Measurements from ENCODE around the gene ISM1.

Gene ISM1

DNA sequence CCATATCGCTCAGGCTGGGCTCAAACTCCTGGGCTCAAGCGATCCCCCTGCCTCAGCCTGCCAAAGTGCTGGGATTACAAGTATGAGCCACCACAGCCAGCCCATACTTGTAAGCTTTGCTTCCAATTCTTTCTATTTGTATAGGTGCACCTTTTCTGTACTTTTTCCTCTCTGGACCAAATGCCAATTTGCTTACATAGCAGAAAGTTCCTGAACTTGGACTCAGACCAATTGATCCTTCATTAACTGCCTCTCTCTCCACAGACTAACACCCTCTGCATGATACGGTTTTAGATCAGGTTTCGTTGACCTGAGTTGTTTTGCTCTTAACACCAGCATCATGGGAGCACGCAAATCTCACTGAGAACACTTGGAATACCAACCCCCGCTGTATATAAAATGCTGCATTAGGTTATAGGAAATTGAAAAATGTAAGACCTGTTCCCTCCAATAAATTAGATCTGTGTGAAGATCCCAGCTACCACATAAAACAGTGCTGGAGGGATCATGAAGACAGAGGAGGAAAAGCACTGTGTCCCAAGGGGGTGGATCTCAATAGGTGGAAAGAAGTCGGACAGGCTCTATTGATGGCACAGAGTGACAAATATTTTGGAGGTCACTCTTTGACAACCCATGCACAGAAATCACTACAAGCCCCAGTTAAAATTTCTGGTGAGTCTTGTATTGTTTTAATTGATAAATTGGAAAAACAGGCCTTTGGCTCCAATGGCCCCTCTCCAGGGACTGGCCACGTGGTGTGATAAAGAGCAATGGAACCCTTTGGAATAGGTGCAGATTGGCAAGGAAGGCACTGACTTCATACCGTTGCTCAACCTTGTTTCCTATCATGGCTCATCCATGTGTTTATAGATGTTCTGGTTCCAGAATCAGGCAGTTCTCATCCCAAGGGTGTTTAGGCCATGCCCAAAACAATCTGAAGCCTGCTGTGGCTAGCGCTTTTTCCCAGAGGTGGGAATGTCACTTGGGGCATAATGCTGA, 51.2 kb downstream of the ISM1 start:
- DNase-seq (no peak), ATAC-seq (replicated peaks) (no peak)
- H3K27me3 Mint-ChIP-seq, result no peaks in the 10 kb centered on the region
- H3K4me1 Mint-ChIP-seq, result no peaks in the 10 kb centered on the region
- no peaks in the 10 kb centered on the region for H3K36me3 Mint-ChIP-seq
- H3K9me3 Mint-ChIP-seq, result no peaks in the 10 kb centered on the region
- H3K27ac Mint-ChIP-seq, result no peak overlapping the region
- H3K4me3 Mint-ChIP-seq, result no peak overlapping the region

GRCh38 chr20:13274275-13274861, 53.3 kb downstream of the ISM1 start:
- DNase-seq (no peak), ATAC-seq (replicated peaks) (no peak)
- Mint-ChIP-seq H3K9me3 (no peaks in the 10 kb centered on the region), H3K27ac (no peak overlapping the region), H3K4me3 (no peak overlapping the region), H3K4me1 (no peaks in the 10 kb centered on the region), H3K36me3 (no peaks in the 10 kb centered on the region), H3K27me3 (no peaks in the 10 kb centered on the region)

DNA sequence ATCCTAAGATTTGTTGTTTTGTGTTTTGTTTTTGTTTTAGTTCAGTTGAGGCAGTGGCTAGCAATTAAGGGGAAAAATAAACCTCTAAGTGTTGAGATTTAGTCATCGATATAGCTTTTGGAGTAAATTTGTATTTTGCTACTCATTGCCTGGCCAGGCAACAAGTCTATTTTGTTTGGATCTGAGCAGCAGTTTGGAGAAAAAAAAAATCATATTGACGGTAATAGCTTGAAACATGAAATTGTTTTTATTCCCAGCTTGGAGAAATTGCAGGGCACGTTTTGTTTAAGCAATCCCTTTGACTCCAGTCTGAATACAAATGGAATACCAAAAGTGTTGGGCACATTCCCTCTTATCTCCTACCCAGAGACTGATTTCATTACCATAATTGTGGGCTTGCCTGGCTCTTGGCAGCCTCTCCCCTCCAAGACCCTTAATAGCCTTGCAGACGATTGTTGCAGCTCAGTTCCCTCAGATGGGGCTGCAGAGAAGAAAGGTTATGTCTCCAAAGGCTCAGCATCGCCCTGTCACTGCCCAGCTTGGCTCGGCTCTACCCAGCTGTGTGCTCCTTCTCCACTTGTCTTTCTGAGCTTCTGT, 56.0 kb downstream of the ISM1 start:
- Mint-ChIP-seq H3K4me3 (no peak overlapping the region), H3K36me3 (no peaks in the 10 kb centered on the region), H3K27me3 (no peaks in the 10 kb centered on the region), H3K4me1 (no peaks in the 10 kb centered on the region), H3K9me3 (no peaks in the 10 kb centered on the region), H3K27ac (no peak overlapping the region)
- ATAC-seq (replicated peaks), result no peak
- no peak for DNase-seq

- Mint-ChIP-seq H3K4me1 (no peaks in the 10 kb centered on the region), H3K27me3 (no peaks in the 10 kb centered on the region), H3K27ac (no peak overlapping the region), H3K36me3 (no peaks in the 10 kb centered on the region), H3K9me3 (no peaks in the 10 kb centered on the region), H3K4me3 (no peak overlapping the region)
- DNase-seq (no peak), ATAC-seq (replicated peaks) (no peak)
Measured at GRCh38 chr20:13277663-13278295, 56.7 kb downstream of the ISM1 start.

GRCh38 chr20:13278812-13279570, 57.9 kb downstream of the ISM1 start:
- Mint-ChIP-seq H3K27ac (no peak overlapping the region), H3K36me3 (no peaks in the 10 kb centered on the region), H3K9me3 (no peaks in the 10 kb centered on the region), H3K4me1 (no peaks in the 10 kb centered on the region), H3K27me3 (no peaks in the 10 kb centered on the region), H3K4me3 (no peak overlapping the region)
- no peak for ATAC-seq (replicated peaks)
- no peak for DNase-seq

DNA sequence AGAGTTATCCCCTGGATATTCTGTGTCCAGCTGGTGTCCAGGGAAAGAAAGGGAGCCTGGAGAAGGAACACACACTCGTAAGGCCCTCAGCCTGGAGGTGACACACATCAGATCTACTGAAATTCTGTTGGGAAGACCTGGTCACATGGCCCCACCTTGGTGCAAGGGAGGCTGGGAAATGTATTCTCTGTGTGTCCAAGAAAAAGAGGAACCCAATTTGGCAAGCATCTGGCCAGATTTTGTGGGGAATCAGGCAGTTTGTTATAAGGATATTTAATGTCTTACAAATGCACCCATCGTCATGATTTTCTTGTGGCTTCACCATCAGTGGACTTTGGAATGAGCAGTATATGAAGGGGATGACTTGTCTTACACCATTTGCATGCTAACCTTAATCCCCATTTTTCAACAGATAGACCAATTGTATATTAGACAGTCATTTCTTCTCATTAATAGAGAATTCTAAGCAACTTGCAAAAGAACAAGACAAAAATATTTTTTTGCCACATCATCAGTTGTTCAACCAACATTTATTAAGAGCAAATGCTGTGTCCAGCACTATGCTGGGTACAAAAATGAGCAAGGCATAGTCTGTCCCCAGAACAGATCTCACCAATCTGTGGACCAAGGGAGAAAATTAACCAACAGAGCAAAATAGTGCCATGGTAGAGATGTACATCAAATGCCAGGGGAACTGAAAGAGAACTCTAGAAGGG, 59.7 kb downstream of the ISM1 start:
- DNase-seq (no peak), ATAC-seq (replicated peaks) (no peak)
- Mint-ChIP-seq H3K36me3 (no peaks in the 10 kb centered on the region), H3K4me1 (no peaks in the 10 kb centered on the region), H3K4me3 (no peak overlapping the region), H3K27me3 (no peaks in the 10 kb centered on the region), H3K9me3 (no peaks in the 10 kb centered on the region), H3K27ac (no peak overlapping the region)

- no peaks in the 10 kb centered on the region for H3K36me3 Mint-ChIP-seq
- no peaks in the 10 kb centered on the region for H3K27me3 Mint-ChIP-seq
- ATAC-seq (replicated peaks) (no peak), DNase-seq (no peak)
- H3K9me3 Mint-ChIP-seq, result no peaks in the 10 kb centered on the region
- H3K27ac Mint-ChIP-seq, result no peak overlapping the region
- H3K4me1 Mint-ChIP-seq, result no peaks in the 10 kb centered on the region
- no peak overlapping the region for H3K4me3 Mint-ChIP-seq
Measured at GRCh38 chr20:13283869-13284829, 63.1 kb downstream of the ISM1 start.

DNA sequence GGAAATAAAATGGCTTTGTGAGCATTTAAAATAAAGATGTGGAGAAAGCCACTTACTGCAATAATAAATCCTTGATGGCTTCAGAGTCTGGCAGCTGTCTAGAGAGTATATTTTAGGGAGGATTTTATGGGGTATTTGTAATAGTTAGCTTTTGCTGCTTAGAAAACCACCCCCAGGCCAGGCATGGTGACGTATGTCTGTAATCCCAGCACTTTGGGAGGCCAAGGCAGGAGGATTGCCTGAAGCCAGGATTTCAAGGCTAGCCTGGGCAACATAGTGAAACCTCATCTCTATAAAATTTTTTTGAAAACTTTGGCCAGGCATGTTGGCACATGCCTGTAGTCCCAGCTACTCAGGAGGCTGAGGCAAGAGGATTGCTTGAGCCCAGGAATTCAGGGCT, 63.8 kb downstream of the ISM1 start:
- Mint-ChIP-seq H3K4me3 (no peak overlapping the region), H3K9me3 (no peaks in the 10 kb centered on the region), H3K27me3 (no peaks in the 10 kb centered on the region), H3K4me1 (no peaks in the 10 kb centered on the region), H3K27ac (no peak overlapping the region), H3K36me3 (no peaks in the 10 kb centered on the region)
- ATAC-seq (replicated peaks), result no peak
- no peak for DNase-seq

DNA sequence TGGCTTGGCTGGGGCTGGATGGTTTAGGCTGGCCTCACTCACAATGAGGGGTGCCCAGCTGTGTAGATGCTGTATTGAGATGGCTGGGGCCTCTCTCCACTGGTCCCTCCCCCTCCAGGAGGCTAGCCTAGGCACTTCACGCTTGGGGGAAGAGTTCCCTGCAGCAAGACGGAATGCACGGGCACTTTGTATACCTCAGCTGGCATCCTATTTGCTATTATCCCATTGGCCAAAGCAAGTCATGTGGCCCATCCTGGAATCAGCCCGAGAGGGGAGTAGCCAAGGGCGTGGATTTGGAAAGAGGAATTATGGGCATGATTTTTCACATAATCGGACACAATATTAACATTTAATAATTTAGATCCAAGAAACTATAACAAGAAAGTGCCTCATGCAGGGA, 64.3 kb downstream of the ISM1 start:
- H3K36me3 Mint-ChIP-seq, result no peaks in the 10 kb centered on the region
- no peaks in the 10 kb centered on the region for H3K9me3 Mint-ChIP-seq
- no peak for DNase-seq
- H3K27me3 Mint-ChIP-seq, result no peaks in the 10 kb centered on the region
- H3K4me1 Mint-ChIP-seq, result no peaks in the 10 kb centered on the region
- no peak overlapping the region for H3K4me3 Mint-ChIP-seq
- H3K27ac Mint-ChIP-seq, result no peak overlapping the region
- ATAC-seq (replicated peaks), result no peak

GRCh38 chr20:13286052-13286451, 65.0 kb downstream of the ISM1 start:
- H3K4me1 Mint-ChIP-seq, result no peaks in the 10 kb centered on the region
- H3K4me3 Mint-ChIP-seq, result no peak overlapping the region
- no peaks in the 10 kb centered on the region for H3K9me3 Mint-ChIP-seq
- DNase-seq (no peak), ATAC-seq (replicated peaks) (no peak)
- H3K36me3 Mint-ChIP-seq, result no peaks in the 10 kb centered on the region
- H3K27me3 Mint-ChIP-seq, result no peaks in the 10 kb centered on the region
- no peak overlapping the region for H3K27ac Mint-ChIP-seq

DNA sequence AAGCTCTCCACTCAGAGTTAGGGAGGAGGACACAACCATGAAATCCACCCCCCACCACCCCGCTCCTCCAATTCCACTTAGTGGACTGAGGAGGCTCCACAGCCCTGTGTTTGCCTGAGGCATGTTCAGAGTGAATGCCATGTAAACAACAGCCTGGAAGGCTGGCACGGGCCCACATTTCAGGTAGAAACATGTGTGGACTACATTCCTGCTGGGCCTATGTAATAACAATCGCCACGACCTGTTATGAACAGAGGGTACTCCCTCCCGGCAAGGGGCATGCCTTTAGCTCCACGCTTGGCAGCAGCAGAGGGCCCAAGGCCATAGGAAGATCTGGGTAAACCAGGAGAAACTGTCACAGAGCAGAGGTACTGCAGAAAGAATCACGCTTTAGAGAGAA, 65.5 kb downstream of the ISM1 start:
- Mint-ChIP-seq H3K4me3 (no peak overlapping the region), H3K27me3 (no peaks in the 10 kb centered on the region), H3K36me3 (no peaks in the 10 kb centered on the region), H3K4me1 (no peaks in the 10 kb centered on the region), H3K9me3 (no peaks in the 10 kb centered on the region), H3K27ac (no peak overlapping the region)
- ATAC-seq (replicated peaks) (no peak), DNase-seq (no peak)

- no peaks in the 10 kb centered on the region for H3K9me3 Mint-ChIP-seq
- no peak overlapping the region for H3K4me3 Mint-ChIP-seq
- no peaks in the 10 kb centered on the region for H3K27me3 Mint-ChIP-seq
- no peak overlapping the region for H3K27ac Mint-ChIP-seq
- ATAC-seq (replicated peaks) (no peak), DNase-seq (no peak)
- no peaks in the 10 kb centered on the region for H3K4me1 Mint-ChIP-seq
- H3K36me3 Mint-ChIP-seq, result no peaks in the 10 kb centered on the region
Measured at GRCh38 chr20:13288357-13288756, 67.3 kb downstream of the ISM1 start.

DNA sequence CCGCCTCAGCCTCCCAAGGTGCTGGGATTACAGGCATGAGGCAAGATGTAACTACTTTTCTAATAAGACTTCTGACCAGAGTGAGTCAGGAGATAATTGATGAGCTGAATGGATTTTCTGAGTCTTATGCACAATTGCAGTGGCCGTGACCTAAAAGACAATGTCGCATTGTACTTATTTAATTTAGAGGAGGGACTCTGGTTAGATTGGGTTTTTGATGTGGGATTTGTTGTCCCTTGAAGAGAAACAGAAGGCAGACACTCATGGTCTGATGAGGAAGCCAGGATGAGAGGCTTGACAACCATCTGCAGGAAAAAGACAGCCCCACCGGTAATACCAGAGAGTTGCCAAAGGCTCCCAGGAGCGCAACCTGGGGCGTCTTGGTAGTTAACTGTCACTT, 68.0 kb downstream of the ISM1 start:
- H3K36me3 Mint-ChIP-seq, result no peaks in the 10 kb centered on the region
- H3K27ac Mint-ChIP-seq, result no peak overlapping the region
- H3K9me3 Mint-ChIP-seq, result no peaks in the 10 kb centered on the region
- ATAC-seq (replicated peaks) (no peak), DNase-seq (no peak)
- H3K4me3 Mint-ChIP-seq, result no peak overlapping the region
- H3K27me3 Mint-ChIP-seq, result no peaks in the 10 kb centered on the region
- no peaks in the 10 kb centered on the region for H3K4me1 Mint-ChIP-seq

Measured in stimulated activated naive B cell treated with anti-CD40 and anti-IgM and Interleukin-4, amounts not matched to agents 10 μg/mL and 1 μg/mL and 100 μg/mL, for 72 hours (primary cell).